GM21360 (cell line): Measurements from ENCODE around the gene TAPT1.
"Not testable (repeated sequence)": the region's sequence is repeated elsewhere in the genome, so short reads cannot be mapped to it uniquely, and the experiment has no call there.

Experiments used
- ATAC-seq: cut with Tn5 transposase; IDR thresholded peaks from one replicate; pipeline ENCODE4 v1.9.1; 2021; ENCODE audit warnings: mild to moderate bottlenecking, moderate library complexity; ENCODE audit not compliant: unreplicated experiment

TAPT1 gene

GRCh38 chr4:16187455-16187854, 38.8 kb downstream of the TAPT1 start:
- ATAC-seq: no peak

GRCh38 chr4:16186986-16187385, 39.3 kb downstream of the TAPT1 start:
- no peak for ATAC-seq

- no peak for ATAC-seq
Measured at GRCh38 chr4:16183604-16184003, 42.7 kb downstream of the TAPT1 start.

- no peak for ATAC-seq
Measured at GRCh38 chr4:16176621-16177020, 49.6 kb downstream of the TAPT1 start.

- ATAC-seq: no peak
Measured at GRCh38 chr4:16171831-16172230, 54.4 kb downstream of the TAPT1 start.

GRCh38 chr4:16169490-16169889, 56.8 kb downstream of the TAPT1 start:
- no peak for ATAC-seq

- ATAC-seq: no peak
Measured at GRCh38 chr4:16168710-16169388, 57.4 kb downstream of the TAPT1 start.

GRCh38 chr4:16168144-16168543, 58.1 kb downstream of the TAPT1 start:
- ATAC-seq: no peak

GRCh38 chr4:16165931-16166330, 60.3 kb downstream of the TAPT1 start:
- no peak for ATAC-seq

- ATAC-seq: no peak
Measured at GRCh38 chr4:16162891-16163290, 63.4 kb downstream of the TAPT1 start.

- ATAC-seq: no peak
Measured at GRCh38 chr4:16161851-16162408, 64.3 kb downstream of the TAPT1 start.

- ATAC-seq: no peak
Measured at GRCh38 chr4:16160457-16160856, 65.8 kb downstream of the TAPT1 start.

GRCh38 chr4:16159286-16159685, 67.0 kb downstream of the TAPT1 start:
- no peak for ATAC-seq

- ATAC-seq: no peak
Measured at GRCh38 chr4:16158504-16158852, 67.8 kb downstream of the TAPT1 start.

GRCh38 chr4:16157609-16158503, 68.4 kb downstream of the TAPT1 start:
- no peak for ATAC-seq

- ATAC-seq: no peak
Measured at GRCh38 chr4:16155528-16156169, 70.6 kb downstream of the TAPT1 start.

GRCh38 chr4:16154451-16154850, 71.8 kb downstream of the TAPT1 start:
- ATAC-seq: no peak

- ATAC-seq: no peak
Measured at GRCh38 chr4:16150716-16151115, 75.6 kb downstream of the TAPT1 start.

- ATAC-seq: not testable (repeated sequence)
Measured at GRCh38 chr4:16144913-16145312, 81.4 kb downstream of the TAPT1 start.

GRCh38 chr4:16142598-16143310, 83.5 kb downstream of the TAPT1 start:
- ATAC-seq: no peak

- ATAC-seq: no peak
Measured at GRCh38 chr4:16140879-16141249, 85.4 kb downstream of the TAPT1 start.
